GM18508 (cell line): ENCODE measurements around the gene SPTLC1.
"Not testable (repeated sequence)": the region's sequence is repeated elsewhere in the genome, so short reads cannot be mapped to it uniquely, and the experiment has no call there.

Source experiments
- ATAC-seq: cut with Tn5 transposase; IDR thresholded peaks from one replicate; pipeline ENCODE4 v1.9.1; 2021; ENCODE audit warnings: moderate number of reproducible peaks; ENCODE audit not compliant: insufficient read depth, unreplicated experiment

The SPTLC1 gene

DNA sequence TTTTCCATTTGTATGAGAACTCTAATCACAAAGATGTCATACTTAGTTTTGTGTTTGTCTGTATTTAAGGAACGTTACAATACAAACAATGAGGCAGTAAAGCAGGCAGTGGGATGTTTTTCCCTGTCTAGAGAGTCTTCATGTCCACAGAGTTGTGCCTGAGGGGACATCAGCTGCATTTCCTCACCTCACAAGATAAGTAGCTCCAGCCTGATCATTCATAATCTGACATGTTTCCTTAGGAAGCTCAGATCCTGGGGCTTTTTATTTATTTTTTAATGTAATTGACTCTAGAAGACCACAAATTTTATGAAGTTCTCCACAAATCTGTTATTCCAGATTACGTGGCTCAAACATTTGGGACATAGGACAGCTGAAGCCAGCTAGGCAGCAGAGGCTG lies 78.5 kb downstream of the SPTLC1 start:
- ATAC-seq = no peak

DNA sequence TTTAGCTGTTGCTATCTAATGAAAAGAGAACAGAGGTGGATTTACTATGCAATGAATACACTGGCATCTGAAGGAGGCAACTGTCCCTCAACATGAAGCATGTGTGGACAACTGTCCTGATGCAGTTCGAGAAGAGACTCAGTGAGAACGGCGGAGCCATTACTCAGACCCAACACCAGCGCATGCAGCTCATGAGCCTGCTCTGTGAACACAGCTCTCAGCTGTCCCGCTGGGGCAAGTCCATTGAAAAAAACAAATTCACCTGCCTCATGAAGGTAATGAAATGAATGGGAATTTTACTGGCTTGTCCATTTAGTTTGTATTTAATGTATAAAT lies 78.8 kb downstream of the SPTLC1 start:
- ATAC-seq = no peak

DNA sequence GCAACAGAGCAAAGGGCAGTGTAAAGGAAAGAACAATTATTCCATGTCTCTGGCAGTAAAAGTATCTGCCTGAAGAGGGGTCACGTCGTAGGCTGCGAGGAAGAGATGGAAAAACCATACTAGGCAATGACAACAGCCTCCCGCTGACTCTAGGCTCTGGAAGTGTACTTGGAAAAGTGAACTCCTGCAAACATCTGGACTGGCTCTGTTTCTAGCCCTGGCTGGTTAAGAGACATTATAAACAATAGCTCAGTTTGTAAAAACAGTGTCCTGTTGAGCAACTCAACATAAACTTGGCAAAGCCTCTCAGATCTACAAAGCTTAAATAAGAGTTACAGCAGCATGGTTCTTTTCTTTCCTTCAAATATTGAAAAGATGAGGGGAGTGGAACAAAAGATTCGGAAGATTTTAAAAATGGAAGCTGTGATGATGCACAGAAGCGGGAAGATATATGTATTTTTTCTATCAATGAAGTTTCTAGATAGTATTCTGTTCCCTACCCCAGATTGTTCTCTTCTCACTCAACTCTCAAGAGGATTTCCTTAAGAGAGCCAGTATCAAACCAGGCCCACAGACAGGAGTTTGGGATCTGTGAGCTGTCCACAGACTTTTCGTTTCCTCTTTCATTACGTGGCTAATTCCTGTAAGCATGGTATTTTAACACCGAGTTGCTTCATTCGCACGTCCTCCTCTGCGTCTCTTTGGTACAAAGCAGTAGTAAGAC lies 79.4 kb downstream of the SPTLC1 start:
- no peak for ATAC-seq

DNA sequence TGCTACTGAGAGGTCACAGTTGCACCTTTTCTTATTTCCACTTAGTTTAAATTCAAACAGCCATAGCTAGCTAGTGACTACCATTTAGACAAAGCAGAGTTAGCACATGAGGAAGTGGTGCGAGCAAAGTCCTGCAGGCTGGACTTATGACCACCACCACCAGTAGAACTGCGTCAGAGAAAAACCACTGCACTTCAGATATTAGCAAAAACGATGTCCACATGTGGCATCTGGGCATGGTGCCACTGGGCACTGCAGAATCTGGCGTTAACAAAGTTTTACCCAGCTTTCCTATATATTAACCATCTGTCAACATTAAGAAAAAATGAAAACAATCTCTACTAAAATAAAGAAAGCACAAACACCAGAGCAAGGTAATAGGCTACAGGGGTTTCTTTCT lies 80.1 kb downstream of the SPTLC1 start:
- ATAC-seq = no peak

DNA sequence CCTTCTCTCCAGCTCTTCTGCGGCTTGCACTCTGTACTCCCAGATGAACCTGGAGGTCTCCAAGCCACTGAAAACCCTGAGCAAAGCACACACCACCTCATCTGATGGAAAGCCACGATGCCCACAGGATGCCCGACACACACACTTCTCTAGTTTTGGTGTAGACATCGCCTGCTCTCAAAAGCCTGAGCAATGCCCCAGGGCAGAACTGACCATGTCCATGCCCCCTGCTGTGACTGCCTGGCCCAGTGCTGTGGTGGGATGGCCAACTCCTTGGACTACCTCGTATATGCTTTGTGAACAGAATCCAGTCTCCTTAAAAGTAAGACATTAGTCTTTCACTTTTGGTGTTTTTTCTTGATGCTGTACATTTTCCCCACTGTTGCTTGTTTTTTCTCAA lies 81.2 kb downstream of the SPTLC1 start:
- ATAC-seq = no peak

DNA sequence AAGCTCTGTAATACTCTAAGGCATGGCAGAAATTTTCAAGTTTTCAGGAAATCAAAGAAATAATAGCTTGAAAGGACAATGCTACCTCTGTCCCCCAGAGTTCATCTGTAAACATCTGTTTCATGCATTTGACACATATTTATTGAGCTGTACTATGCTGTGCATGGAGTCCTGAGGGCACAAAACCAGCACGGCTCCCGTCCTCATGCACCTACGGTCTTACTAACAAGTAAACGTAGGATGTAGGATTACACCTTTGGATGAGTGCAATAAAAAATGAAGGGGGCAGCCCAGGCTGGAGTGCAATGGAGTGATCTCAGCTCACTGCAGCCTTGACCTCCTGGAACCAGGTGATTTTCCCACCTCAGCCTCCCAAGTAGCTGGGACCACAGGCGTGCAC lies 81.9 kb downstream of the SPTLC1 start:
- no peak for ATAC-seq

DNA sequence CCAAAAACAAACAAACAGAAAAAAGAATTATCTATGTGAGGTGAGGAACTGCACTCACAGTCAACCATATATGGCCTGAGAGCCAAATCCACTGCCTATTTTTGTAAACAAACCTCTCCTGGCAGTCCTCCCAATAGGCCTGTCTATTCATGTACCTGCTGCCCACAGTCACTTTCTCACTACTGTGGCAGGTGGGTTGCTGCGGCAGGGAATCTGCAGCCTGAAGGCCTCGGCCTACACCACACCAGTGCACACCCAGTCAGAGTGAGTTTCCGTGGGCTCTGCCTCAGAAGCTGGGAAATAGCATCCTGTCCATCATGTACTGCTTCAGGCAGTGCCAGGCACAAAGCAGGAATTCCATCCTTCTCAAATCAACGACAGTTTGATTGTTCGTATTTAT lies 82.3 kb downstream of the SPTLC1 start:
- no peak for ATAC-seq

DNA sequence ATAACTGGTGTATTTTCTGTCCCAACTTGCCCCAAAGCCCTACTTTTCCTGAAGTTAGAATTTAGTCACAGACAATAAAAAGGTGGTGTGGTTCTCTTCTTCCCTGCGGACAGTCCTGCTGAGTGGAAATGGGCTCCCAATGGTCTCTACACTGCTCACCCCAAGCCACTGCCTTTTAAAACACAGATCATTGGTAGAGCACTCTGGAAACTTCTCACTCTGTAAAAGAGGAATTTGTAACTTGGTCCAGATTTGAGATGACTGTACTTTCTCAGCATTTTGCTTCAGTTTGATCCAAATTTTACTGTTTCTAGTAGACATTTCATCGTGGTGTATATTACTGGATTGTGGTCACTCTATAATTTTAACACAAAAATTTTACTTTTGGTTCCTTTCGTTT lies 84.8 kb downstream of the SPTLC1 start:
- no peak for ATAC-seq

DNA sequence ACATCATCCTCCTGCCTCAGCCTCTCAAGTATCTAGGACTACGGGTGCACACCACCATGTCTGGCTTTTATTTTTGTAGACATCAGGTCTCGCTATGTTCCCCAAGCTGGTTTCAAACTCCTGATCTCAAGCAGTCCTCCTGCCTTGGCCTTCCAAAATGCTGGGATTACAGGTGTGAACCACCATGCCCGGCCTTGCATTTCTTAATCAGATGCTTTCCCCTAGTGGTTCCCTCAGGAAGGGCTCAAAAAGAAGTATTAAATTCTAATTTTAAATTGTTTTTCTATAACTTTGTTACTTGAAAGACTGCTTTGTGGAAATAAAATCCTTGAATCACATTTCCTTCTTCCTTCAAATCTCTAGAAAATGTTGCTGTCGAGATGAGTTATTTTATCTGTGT lies 85.7 kb downstream of the SPTLC1 start:
- ATAC-seq = no peak

DNA sequence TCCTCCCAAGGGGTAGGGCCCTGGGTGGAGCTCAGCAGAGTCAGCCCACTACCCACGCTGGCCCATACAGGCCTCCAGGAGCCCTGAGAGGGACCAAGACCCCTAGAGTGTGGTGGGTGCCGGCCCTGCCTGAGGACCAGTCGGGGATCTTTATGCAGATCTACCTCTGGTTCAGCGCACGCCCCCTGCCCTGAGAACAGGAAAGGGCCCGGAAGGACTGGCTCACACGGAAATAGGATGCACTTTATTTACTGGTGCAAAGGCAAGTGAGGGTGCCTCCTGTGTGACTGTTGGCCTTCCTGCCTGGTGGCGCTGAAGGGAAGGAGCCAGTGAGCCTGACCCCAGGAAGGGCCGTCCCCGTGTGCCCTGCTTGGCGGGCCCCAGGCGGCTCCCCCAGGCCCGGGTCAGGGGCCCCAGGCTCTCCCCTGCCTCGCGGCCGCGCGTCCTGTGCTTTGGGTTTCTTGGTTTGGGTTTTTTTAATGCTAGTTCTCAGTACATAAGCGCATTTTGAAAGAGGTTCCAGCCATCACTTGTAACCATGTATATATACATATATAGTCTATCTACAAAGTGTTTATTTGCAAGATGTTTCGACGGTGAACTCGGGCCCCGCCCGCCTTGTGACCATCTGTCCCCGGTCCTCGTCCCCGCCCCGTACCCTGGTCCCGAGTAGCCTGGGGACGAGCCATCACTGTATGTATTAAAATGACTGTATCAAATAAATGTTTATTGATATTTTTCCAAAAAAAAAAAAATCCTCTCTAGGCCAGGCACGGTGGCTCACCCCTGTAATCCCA lies 88.8 kb downstream of the SPTLC1 start:
- no peak for ATAC-seq

DNA sequence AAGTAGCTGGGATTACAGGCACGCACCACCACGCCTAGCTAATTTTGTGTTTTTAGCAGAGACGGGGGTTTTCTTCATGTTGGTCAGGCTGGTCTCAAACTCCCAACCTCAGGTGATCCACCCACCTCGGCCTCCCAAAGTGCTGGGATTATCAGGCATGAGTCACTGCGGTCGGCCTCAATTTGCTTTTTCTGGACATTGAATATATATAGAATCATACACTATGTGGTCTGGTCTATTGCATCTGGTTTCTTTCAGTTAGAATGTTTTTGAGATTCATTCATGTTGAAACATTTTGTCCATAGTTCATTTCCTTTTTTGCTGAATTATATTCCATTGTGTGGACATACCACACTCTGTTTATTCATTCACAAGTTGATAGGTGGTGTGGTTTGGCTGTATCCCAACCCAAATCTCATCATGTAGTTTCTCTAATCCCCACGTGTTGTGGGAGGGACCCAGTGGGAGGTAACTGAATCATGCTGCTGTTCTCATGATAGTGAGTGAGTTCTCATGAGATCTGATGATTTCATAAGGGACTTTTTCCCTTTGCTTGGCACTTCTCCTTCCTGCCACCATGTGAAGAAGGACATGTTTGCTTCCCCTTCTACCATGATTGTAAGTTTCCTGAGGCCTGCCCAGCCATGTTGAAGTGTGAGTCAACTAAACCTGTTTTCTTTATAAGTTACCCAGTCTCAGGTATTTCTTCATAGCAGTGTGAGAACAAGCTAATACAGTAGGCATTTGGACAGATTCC lies 93.2 kb downstream of the SPTLC1 start:
- ATAC-seq = not testable (repeated sequence)

DNA sequence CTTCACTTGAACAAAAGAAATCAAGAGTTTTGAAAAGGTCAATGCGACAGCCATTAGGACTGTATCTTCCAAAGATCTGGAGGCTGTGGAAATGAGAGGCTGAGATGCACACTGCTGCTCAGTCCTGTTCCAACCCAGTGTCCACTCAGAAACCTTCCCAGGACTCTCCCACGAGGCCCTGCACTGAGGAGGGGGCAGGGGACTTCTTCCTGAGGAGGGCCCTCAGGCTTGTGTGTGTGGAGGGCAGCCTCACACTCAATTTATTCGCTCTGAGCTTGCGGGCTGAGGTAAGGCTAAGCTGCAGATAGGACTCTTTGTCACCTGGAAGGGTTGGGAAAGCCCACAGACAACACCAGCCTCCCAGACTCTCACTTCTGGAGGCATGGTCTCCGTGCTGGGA lies 95.6 kb downstream of the SPTLC1 start:
- ATAC-seq = no peak

DNA sequence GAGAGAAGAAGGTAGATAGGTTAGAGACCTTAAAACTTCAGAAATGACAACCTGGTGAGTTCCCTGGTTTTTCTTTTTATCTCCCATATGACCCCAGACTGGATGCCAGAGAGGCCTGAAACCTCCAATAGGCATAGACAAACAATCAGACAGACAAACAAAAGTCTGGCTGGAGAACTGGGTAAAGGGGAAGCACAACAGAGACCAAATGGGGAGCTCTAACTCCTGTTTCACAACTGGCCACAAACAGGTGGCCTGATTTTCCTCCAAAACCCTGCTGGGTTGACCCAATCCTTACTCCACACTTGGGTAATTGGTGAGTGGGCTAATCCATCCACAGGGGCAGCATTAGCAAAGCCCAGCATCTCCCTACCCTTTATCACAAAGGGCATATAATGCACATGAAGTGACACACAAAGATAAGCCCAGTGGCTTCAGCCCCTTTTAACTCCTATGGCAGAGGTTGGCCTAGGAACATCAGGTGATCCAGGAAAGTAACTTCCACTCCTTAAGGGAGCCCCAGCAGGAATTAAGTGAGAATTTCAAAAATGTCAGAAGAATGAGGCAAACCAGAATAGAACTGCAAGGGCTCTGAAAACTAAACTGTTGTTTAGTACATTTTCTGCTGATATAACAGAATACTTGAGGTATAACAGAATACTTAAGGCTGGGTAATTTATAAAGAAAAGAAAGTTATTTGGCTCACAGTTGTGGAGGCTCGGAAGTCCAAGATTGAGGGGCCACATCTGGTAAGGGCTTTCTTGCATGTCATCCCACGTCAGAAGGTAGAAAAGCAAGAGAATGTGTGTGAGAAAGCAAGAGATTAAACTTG lies 104.3 kb downstream of the SPTLC1 start:
- no peak for ATAC-seq

DNA sequence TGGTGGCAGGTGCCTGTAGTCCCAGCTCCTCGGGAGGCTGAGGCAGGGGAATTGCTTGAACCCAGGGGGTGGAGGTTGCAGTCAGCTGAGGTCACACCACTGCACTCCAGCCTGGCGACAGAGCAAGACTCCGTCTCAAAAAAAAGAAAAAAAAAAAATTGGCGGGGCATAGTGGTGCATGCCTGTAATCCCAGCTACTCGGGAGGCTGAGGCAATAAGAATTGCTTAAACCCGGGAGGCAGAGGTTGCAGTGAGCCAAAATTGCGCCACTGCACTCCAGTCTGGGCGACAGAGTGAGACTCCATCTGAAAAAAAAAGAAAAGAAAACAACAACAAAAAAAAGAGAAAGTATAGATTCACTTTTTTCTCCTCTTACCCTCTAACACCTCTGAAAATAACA lies 105.0 kb downstream of the SPTLC1 start:
- not testable (repeated sequence) for ATAC-seq

DNA sequence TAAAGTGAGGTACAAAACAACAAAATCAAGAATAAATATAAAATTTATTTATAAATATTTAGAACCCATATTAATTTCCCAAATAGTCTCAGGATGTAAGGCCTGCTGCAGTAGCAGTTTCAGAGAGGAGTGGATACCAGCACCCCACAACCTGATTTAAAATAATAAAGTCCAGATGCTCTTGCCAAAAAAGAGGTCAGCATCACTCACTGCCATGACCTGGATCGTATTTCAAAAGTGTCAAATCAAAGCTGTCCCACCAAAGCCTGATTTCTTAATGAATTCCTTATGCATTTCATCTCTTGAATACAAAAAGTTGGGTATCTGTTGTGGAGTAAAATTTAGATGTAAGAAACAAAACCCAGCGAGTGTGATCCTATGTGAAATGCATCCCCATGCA lies 107.2 kb downstream of the SPTLC1 start:
- no peak for ATAC-seq

DNA sequence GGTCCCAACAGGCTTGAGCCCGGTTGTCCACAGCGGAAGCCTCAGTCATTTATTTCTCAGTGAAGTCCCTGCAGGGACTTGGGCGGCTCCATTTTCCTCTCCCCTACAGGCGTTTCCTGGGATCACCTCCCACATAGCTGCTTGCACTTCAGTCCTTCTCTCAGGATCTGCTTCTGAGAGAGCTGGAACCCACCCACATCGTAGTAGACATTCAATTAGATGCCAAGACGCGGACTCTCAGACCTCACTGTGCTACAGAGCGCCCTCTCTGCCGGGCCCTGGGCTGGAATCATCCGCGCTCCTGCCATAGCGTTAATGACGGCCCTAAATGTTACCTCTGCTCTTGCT lies 111.2 kb downstream of the SPTLC1 start:
- ATAC-seq = no peak

DNA sequence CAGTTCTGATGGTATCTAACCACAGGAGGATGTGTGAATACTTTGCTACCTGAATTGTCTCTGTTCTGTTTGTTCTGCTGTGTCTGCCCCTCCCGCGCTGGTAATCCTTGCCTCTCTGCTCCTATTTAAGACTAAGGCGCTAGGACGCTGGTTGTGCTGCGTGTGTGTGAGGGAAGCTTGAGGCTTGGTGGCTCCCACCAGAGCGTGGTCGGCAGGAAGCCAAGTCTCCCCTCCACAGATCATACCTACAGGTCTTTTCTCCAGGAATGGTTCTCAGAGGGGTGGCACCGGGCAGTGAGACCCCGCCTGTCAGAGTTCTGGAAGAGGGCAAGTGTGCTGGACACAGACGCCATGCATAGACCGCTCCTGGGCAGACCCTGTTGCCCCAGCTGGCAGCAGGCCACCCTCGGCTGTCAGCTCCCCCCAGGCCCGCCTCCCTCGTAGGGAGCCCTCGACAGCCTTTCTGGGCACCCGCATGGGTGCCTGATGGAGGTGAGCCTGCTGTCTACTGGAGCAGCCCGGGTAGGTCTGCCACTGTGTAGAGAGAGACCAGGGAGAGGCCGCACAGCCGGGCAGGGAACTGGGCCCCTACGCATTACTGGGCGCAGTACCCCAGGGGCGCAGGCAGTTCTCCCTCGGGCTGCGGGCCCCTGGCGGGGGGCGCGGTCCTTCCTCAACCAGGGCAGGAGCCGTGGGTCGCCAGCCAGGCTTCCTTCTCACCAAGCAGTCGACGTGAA lies 111.7 kb downstream of the SPTLC1 start:
- no peak for ATAC-seq

DNA sequence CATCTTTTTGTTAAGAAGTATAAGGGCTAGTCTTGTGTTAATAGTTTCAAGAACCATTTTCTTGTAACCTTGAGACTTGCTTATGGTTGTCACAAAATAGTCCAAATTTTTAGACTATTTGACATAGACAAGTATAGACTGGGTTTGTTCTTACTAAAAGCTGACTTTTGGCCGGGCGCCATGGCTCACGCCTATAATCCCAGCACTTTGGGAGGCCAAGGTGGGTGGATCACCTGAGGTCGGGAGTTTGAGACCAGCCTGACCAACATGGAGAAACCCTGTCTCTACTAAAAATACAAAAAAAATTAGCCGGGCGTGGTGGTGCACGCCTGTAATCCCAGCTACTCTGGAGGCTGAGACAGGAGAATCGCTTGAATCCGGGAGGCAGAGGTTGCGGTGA lies 113.3 kb downstream of the SPTLC1 start:
- ATAC-seq = not testable (repeated sequence)

DNA sequence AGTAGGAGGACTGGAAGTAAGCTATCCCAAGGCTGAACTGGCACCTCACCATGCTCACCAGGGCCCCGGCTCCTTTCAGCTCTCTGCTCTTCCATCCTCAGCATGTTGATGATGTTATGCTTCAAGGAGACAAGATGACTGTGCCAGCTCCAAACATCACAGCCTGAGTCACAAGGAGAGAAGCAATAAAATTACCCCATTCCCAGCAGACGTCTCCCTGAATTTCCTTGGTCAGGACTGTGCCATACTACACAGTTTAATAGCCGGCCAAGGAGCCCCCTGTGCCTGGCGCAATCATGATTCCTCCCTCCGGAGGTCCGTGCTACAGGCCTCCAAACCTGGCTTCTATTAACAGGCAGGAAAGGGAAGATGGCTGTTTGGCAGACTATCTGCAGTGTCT lies 114.0 kb downstream of the SPTLC1 start:
- no peak for ATAC-seq
